Hippocampal formation (tissue), 2 donors: ENCODE measurements around the gene COPG2.
"Not testable (repeated sequence)": the region's sequence is repeated elsewhere in the genome, so short reads cannot be mapped to it uniquely, and the experiment has no call there.

ENCODE experiments used
- DNase-seq, 2 donors: peaks; one replicate each; lab custom pipeline; 2025; lab: John Stamatoyannopoulos, UW

The COPG2 gene

GRCh38 chr7:130566168-130566897 lies 102.2 kb downstream of the COPG2 start:
- no peak for DNase-seq

GRCh38 chr7:130560972-130561371 lies 107.6 kb downstream of the COPG2 start:
- no peak for DNase-seq

- DNase-seq, result no peak
Measured at GRCh38 chr7:130559184-130559583, 109.4 kb downstream of the COPG2 start.

- no peak for DNase-seq
Measured at GRCh38 chr7:130554481-130554880, 114.1 kb downstream of the COPG2 start.

- no peak for DNase-seq
Measured at GRCh38 chr7:130553398-130554029, 115.0 kb downstream of the COPG2 start.

- no peak for DNase-seq
Measured at GRCh38 chr7:130544356-130544755, 124.2 kb downstream of the COPG2 start.

- DNase-seq, result no peak
Measured at GRCh38 chr7:130543487-130544010, 125.0 kb downstream of the COPG2 start.

GRCh38 chr7:130542297-130542696 lies 126.3 kb downstream of the COPG2 start:
- not testable (repeated sequence) for DNase-seq

- DNase-seq, result not testable (repeated sequence)
Measured at GRCh38 chr7:130541287-130541686, 127.3 kb downstream of the COPG2 start.

GRCh38 chr7:130537894-130538293 lies 130.7 kb downstream of the COPG2 start:
- DNase-seq, result not testable (repeated sequence)

GRCh38 chr7:130529417-130529816 lies 139.1 kb downstream of the COPG2 start:
- no peak for DNase-seq

GRCh38 chr7:130527752-130528355 lies 140.7 kb downstream of the COPG2 start:
- DNase-seq, result not testable (repeated sequence)

- no peak for DNase-seq
Measured at GRCh38 chr7:130524628-130525027, 143.9 kb downstream of the COPG2 start.

GRCh38 chr7:130523519-130524125 lies 144.9 kb downstream of the COPG2 start:
- DNase-seq, result not testable (repeated sequence)

GRCh38 chr7:130521258-130521951 lies 147.1 kb downstream of the COPG2 start:
- DNase-seq, result no peak

- DNase-seq, result no peak
Measured at GRCh38 chr7:130515315-130516040, 153.1 kb downstream of the COPG2 start.

- DNase-seq, result no peak
Measured at GRCh38 chr7:130513447-130513846, 155.1 kb downstream of the COPG2 start.

- not testable (repeated sequence) for DNase-seq
Measured at GRCh38 chr7:130512038-130512437, 156.5 kb downstream of the COPG2 start.

- DNase-seq, result no peak
Measured at GRCh38 chr7:130506358-130506757, 162.2 kb downstream of the COPG2 start.

- DNase-seq, result no peak
Measured at GRCh38 chr7:130505753-130506152, 162.8 kb downstream of the COPG2 start.

- no peak for DNase-seq
Measured at GRCh38 chr7:130500910-130501309, 167.6 kb downstream of the COPG2 start.
